HG03442 (cell line): ENCODE measurements around the gene FBXO30.

Source experiments
- ATAC-seq: cut with Tn5 transposase; IDR thresholded peaks from one replicate; pipeline ENCODE4 v1.9.1; 2021; ENCODE audit warnings: mild to moderate bottlenecking, moderate library complexity; ENCODE audit not compliant: unreplicated experiment

The FBXO30 gene

DNA sequence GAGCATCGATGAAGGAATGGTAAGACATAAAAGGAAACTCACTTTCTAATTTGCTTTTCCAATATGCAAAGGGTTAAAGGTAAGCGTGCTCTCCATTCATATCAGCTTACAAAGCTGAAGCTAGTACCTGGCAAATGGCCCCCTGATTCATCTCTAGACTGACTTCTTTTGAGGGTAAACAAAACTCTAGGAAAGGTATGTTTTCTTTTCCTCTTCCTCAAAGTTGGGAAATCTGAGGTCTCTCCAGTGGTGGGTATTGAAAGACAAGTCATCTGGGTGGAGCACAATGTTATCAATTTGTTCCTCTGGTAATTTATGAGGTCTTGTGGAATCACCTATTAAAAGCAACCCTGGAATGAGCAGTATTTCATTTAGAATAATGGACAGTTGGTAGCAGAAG is 7.9 kb upstream of the FBXO30 start:
- ATAC-seq = no peak

DNA sequence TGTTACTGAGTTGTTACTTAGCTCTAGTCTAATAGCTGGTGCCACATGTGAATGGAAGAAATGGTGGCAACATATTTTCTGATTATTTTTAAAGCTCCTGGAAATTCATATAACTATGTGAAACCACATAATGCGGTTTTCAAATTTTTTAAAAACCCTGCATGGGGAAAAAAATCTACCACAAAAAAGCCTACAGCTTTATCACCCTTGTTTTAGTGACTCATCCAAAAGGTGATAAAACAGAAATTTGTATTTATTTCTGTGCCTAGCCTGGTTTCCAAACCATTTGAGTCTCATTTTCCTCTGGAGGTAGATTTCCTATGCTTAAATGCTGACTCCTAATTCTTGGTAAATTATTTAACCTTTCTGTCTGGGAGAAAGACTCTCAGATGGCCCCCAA is 5.4 kb upstream of the FBXO30 start:
- no peak for ATAC-seq

DNA sequence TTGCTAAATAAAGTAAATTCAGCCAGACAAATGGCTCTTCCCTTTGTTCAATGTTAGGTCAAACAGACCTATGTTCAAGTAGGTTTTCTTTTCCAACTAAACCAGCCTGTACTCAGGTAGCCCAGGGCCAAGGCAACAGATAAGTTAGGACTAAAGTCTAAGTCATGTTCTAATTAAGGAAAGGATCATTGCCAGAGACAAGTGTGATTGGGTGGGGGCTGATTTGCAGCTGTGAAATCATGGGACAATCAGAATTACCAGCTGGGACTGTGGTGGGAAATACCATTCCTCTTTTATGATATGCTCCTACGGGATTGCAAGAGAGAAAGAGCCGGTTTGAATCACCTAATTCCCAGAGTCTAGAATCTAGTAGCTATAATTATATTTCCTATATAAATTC is 4.2 kb upstream of the FBXO30 start:
- no peak for ATAC-seq

DNA sequence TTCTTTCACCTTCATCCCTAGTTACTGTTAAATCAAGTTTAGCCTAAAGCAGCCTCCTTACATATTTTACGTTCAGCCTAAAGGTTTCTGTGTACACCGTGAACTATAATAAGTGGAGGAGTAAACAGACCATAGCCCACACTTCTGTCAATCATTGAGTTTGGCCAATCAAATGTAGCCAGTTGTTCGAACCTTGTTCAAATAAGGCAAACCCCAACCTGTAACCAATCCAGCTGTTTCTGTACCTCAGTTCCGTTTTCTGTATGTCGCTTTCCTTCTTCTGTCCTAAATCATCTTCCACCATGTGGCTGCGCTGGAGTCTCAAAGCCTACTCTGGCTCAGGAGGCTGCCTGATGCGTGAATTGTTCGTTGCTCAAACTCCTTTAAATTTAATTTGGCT is 1.8 kb upstream of the FBXO30 start:
- ATAC-seq = no peak

GRCh38 chr6:145815309-145816274 is 997 bp upstream of the FBXO30 start:
- peak; percentile 0 for ATAC-seq

GRCh38 chr6:145814035-145814500 is 527 bp downstream of the FBXO30 start:
- peak; percentile 14 for ATAC-seq

DNA sequence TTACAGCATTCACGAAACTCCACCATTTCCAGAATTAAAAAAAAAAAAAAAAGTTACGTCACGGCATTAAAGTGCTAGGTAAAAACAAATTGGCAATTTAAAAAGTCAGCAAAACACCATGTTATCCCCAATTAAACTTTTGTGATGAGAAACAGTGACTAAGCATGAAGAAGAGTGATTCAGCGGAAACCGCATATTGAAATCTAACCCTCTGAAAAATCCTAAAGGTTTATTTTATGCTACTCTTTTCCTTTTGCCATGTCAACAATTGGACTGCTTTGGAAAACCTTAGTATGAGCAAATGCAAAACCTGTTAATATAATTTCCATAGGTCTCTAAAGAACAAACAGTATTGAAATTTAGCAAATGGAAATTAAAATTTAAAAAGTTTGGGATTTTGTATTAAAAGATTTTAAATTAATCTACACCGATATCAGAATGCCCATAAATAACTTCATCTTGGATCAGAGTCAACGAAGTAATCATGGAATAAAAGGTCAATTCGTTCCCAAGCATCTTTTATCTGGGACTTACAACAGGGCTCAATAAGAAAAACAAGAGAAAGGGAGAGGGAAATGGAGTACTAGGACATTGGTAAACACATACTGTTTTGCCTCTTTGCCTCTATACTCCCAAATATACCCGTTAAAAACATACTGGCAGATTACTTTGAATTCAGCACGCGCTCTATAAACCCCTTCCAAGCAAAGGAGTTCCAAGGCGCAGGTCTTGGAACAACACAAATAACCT is 1.1 kb downstream of the FBXO30 start:
- ATAC-seq = peak; percentile 0

DNA sequence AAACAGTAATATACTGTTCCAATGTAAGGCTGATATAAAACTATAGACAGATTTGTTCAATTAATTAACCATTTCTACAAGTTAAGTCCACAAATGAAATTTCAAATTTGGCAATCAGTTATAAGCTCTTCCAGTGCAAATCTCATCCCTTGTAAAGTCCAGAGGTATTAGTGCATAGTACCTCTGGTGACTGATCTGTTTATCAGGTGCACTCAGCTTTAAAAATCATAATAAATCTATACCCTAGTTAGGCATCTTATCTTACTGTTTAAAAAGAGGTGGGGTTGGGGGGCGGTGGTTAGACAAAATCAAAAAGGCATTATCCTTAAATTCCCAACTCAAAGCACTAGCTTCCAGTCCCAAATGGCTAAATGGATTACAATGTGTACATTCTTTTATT is 2.9 kb downstream of the FBXO30 start:
- no peak for ATAC-seq

DNA sequence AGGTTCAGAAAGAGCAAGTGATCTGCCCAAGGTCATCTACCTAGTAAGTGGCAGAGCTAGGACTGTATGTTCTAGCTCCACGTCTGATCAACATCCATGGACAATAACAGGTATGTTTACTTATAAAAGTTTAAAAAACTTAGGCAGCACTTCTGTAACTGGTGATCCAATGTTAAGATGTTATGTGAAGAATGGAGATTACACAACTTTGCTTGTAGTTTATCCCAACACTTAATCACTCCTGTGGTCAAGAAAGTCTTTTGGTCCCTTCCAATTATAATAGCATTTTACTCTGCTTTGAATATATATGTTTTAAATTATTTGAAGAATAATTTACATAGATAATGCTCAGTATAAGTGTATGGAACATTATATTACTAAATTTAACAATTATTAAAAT is 4.8 kb downstream of the FBXO30 start:
- ATAC-seq = no peak

- peak; percentile 76 for ATAC-seq
These were observed 5.4 kb downstream of the FBXO30 start for GRCh38 chr6:145809211-145809610.

- no peak for ATAC-seq
These were observed 6.4 kb downstream of the FBXO30 start for GRCh38 chr6:145808239-145808638.

GRCh38 chr6:145802141-145802540 is 12.5 kb downstream of the FBXO30 start:
- ATAC-seq = no peak

- ATAC-seq = no peak
These were observed 13.6 kb downstream of the FBXO30 start for GRCh38 chr6:145801021-145801420.

DNA sequence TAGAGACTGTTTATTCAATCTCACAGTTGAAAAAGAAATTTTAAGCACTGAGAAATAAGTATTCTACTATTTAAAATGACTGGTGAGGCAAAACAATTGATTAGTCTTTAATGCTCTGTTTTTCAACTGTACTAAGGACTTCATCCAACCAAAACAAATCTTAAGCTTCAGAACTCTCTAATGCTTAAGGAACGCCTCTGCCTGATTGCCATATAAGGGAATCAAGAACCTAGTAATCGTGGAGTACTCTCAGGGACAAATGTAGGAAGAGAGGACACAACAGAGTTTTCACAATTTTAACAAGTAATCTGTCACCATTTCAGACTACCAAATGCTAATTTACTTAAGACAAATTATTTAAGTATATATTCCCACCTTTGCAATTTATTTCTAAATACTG is 16.1 kb downstream of the FBXO30 start:
- ATAC-seq = no peak

GRCh38 chr6:145789443-145789842 is 25.2 kb downstream of the FBXO30 start:
- ATAC-seq = no peak

- no peak for ATAC-seq
These were observed 26.9 kb downstream of the FBXO30 start for GRCh38 chr6:145787688-145788087.

GRCh38 chr6:145784683-145785082 is 29.9 kb downstream of the FBXO30 start:
- ATAC-seq = peak; percentile 78

GRCh38 chr6:145783796-145784195 is 30.8 kb downstream of the FBXO30 start:
- ATAC-seq = no peak

DNA sequence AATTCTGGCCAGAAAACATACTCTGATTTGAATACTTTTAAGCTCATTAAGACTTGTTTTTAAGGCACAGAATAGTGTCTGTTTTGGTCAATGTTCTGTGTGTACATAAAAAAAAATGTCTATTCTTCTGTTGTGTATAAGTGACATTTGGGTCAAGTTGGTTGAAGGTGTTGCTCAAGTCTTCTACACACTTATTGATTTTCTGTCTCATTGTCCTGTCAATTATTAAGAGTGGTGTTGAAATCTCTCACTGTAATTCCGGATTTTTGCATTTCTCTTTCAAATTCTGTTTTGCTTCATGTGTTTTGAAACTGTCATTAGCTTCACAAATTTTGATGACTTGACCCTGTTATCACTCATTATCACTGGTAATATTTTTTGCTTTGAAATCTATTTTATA is 41.7 kb downstream of the FBXO30 start:
- no peak for ATAC-seq

- no peak for ATAC-seq
These were observed 49.1 kb downstream of the FBXO30 start for GRCh38 chr6:145765449-145765848.

- ATAC-seq = no peak
These were observed 50.9 kb downstream of the FBXO30 start for GRCh38 chr6:145763742-145764141.

DNA sequence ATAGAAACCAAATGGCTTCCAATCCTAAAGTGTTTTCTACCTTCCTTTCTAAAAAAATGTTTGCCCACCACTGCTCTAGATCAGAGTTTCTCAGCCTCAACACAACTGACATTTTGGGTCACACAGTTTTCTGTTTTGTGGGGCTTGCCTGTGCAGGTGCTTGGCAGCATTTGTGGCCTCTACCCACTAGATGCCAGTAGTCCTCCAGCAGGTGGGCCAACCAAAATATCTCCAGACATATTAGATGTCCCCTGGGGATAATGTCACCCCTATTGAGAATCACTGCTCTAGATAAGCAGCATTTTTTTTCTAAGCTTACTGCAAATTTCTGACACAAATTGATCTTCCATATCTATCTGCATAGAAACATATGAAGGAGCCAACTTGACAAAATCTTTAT is 53.0 kb downstream of the FBXO30 start:
- peak; percentile 64 for ATAC-seq
